ENCODE measurements around the gene TMEM151A.
A peak's percentile ranks its signal among the peaks of the same experiment; 100 is the strongest.

DNA sequence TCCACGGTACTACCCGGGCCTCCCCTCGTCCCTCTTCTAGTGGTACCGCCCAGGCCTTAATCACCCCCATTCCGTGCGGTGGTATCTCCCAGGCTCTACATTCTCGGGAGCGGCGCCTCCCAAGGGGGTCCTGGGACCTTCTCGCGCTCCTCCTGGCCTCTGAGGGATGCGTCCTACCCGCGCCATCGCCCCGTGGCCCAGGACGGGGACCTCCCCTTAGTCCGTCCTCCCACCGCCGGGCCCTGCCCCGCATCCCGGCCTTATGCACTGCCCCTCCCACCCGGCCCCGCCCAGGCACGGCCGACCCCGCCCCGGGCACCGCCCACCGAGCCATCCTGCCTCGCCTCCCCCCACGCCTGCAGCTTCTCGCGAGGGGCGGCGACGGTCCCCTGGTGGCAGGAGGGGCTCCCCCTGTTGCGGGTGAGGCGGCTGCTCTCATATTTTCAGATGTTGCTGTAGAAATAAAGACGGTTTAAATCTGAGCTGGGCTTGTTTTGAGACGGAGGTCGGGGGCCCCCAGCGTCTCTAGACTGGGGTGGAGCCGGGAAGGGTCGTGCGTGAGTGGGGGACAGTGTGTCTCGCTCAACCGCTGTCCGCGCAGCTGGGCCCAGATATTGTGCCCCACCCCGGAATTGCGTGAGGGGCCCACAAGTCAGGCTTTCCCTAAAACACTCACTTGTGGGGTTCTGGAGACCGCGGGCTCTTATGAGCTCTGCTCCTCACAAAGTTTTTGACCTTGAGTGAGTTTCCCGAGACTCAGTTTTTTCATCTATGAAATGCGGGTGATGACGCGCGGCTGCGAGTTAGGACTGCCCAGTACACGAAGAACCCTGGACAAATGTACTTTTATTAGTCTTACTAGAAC is 24.1 kb upstream of the TMEM151A start:
- TF ChIP-seq, protein P1, sequence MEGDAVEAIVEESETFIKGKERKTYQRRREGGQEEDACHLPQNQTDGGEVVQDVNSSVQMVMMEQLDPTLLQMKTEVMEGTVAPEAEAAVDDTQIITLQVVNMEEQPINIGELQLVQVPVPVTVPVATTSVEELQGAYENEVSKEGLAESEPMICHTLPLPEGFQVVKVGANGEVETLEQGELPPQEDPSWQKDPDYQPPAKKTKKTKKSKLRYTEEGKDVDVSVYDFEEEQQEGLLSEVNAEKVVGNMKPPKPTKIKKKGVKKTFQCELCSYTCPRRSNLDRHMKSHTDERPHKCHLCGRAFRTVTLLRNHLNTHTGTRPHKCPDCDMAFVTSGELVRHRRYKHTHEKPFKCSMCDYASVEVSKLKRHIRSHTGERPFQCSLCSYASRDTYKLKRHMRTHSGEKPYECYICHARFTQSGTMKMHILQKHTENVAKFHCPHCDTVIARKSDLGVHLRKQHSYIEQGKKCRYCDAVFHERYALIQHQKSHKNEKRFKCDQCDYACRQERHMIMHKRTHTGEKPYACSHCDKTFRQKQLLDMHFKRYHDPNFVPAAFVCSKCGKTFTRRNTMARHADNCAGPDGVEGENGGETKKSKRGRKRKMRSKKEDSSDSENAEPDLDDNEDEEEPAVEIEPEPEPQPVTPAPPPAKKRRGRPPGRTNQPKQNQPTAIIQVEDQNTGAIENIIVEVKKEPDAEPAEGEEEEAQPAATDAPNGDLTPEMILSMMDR (conservative IDR thresholded peaks at IDR 0.05; ENCODE audit: low read depth, low read length), result 0 out of 2 replicates have a peak, but pooled peaks have one; percentile 18
- TF ChIP-seq POLR2A (IDR thresholded peaks at IDR 0.05; ENCODE audit: low read depth, low read length) (0 out of 2 replicates have a peak, but pooled peaks have one; percentile 15), SMC3 (IDR thresholded peaks at IDR 0.05; ENCODE audit: low read depth, low read length) (no peak), NFE2L2 (IDR thresholded peaks at IDR 0.05; ENCODE audit: low read depth, low read length) (no peak), USF2 (IDR thresholded peaks at IDR 0.05; ENCODE audit: low read depth, low read length) (no peak), CEBPB (IDR thresholded peaks at IDR 0.05; ENCODE audit: low read depth, low read length) (no peak), RCOR1 (IDR thresholded peaks at IDR 0.05; ENCODE audit: insufficient replicate concordance, low read length) (no peak), BHLHE40 (IDR thresholded peaks at IDR 0.05; ENCODE audit: low read depth, low read length) (peak; percentile 93), RAD21 (IDR thresholded peaks at IDR 0.05; ENCODE audit: low read length) (no peak), RFX5 (IDR thresholded peaks at IDR 0.05; ENCODE audit: low read depth, low read length) (no peak), MXI1 (IDR thresholded peaks at IDR 0.05; ENCODE audit: borderline replicate concordance, low read depth, low read length) (no peak), FOS (IDR thresholded peaks at IDR 0.05; ENCODE audit: low read depth, low read length) (no peak), MAFK (IDR thresholded peaks at IDR 0.05; ENCODE audit: low read depth, low read length) (no peak)

Data from IMR-90 (cell line).